ENCODE measurements around the gene NME3. TPM values are rescaled to one million over a fixed set of nuclear protein-coding genes. Genes with fewer than 3 reads are reported as not detected.

Gene NME3
- total and polyA plus RNA-seq, 9 of the 15 experiments (the other 6 are each of a cell fraction or from before 2014, with no cell fraction given): 0.68 to 76.3 (median 11.5) TPM

- TF ChIP-seq RREB1 (CRISPR knock-in tag; IDR thresholded peaks at IDR 0.05) (no peak), CHD2 (IDR thresholded peaks at IDR 0.05; ENCODE audit: low read depth, low read length) (no peak), ZNF778 (CRISPR knock-in tag; IDR thresholded peaks at IDR 0.05) (no peak), CBX1 (IDR thresholded peaks at IDR 0.05; ENCODE audit: low read depth) (0 out of 2 replicates have a peak, but pooled peaks have one; percentile 21), CBFB (CRISPR knock-in tag; IDR thresholded peaks at IDR 0.05) (no peak), SUPT5H (IDR thresholded peaks at IDR 0.05) (peak; percentile 24; the same call in 1 of the 2 replicates), RBFOX2 (IDR thresholded peaks at IDR 0.05; ENCODE audit: low read depth, low read length) (peak; percentile 40; the same call in 1 of the 2 replicates), ZFX (CRISPR knock-in tag; IDR thresholded peaks at IDR 0.05) (no peak), ZNF253 (CRISPR knock-in tag; conservative IDR thresholded peaks at IDR 0.05) (no peak), ZNF589 (CRISPR knock-in tag; IDR thresholded peaks at IDR 0.05; ENCODE audit: low read depth) (no peak), POLR2G (IDR thresholded peaks at IDR 0.05; ENCODE audit: low read depth, low read length) (peak; percentile 77), ZBTB33 (CRISPR knock-in tag; IDR thresholded peaks at IDR 0.05) (peak; percentile 39; the same call in 1 of the 2 replicates), POLR2A (conservative IDR thresholded peaks at IDR 0.05) (peak; percentile 57), ZBTB11 (CRISPR knock-in tag; IDR thresholded peaks at IDR 0.05) (no peak; a peak in 2 of 6 replicates)
- TF ChIP-seq, protein P1, sequence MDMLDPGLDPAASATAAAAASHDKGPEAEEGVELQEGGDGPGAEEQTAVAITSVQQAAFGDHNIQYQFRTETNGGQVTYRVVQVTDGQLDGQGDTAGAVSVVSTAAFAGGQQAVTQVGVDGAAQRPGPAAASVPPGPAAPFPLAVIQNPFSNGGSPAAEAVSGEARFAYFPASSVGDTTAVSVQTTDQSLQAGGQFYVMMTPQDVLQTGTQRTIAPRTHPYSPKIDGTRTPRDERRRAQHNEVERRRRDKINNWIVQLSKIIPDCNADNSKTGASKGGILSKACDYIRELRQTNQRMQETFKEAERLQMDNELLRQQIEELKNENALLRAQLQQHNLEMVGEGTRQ (CRISPR knock-in tag; IDR thresholded peaks at IDR 0.05): no peak
Observed at GRCh38 chr16:1777375-1778199, 6.2 kb upstream of the NME3 start (continued).
